Measurements from ENCODE around the gene NCS1. TPM values are rescaled to one million over a fixed set of nuclear protein-coding genes. Genes with fewer than 3 reads are reported as not detected.

Gene NCS1
- total and polyA plus RNA-seq, 2 donors (not counting 1 experiment from before 2014, with no cell fraction given): 44.9 to 52.0 TPM

- no peak overlapping the region for H3K9ac ChIP-seq (ENCODE audit: insufficient read depth, low read length)
- TF ChIP-seq, protein P1, sequence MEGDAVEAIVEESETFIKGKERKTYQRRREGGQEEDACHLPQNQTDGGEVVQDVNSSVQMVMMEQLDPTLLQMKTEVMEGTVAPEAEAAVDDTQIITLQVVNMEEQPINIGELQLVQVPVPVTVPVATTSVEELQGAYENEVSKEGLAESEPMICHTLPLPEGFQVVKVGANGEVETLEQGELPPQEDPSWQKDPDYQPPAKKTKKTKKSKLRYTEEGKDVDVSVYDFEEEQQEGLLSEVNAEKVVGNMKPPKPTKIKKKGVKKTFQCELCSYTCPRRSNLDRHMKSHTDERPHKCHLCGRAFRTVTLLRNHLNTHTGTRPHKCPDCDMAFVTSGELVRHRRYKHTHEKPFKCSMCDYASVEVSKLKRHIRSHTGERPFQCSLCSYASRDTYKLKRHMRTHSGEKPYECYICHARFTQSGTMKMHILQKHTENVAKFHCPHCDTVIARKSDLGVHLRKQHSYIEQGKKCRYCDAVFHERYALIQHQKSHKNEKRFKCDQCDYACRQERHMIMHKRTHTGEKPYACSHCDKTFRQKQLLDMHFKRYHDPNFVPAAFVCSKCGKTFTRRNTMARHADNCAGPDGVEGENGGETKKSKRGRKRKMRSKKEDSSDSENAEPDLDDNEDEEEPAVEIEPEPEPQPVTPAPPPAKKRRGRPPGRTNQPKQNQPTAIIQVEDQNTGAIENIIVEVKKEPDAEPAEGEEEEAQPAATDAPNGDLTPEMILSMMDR (conservative IDR thresholded peaks at IDR 0.05 in 1 of 2, IDR thresholded peaks at IDR 0.05 in 1 of 2; ENCODE audit: low read depth in 1 of 2, low read length in 2 of 2): no peak
- TF ChIP-seq EZH2 (IDR thresholded peaks at IDR 0.05; ENCODE audit: low read length, missing control alignments): no peak
- no peak overlapping the region for H2AFZ ChIP-seq (ENCODE audit: low read length)
- H3K4me1 ChIP-seq (ENCODE audit: control insufficient read depth, extremely low read depth, insufficient read depth, low read length): no peaks in the 10 kb centered on the region
- no peak for DNase-seq (ENCODE audit: low read depth in 2 of 2)
- no peaks in the 10 kb centered on the region for H3K9me3 ChIP-seq (ENCODE audit: control insufficient read depth, insufficient read depth, low read depth, low read length)
- peaks cover 32% of the 10 kb centered on the region for H3K27me3 ChIP-seq (ENCODE audit: control insufficient read depth, insufficient read depth, low read length)
- H3K4me3 ChIP-seq (replicated peaks in 1 of 4; ENCODE audit: control extremely low read depth in 1 of 4, insufficient read depth in 1 of 4, low read depth in 3 of 4, low read length in 4 of 4): no peak overlapping the region
- no peaks in the 10 kb centered on the region for H3K36me3 ChIP-seq (ENCODE audit: control insufficient read depth, insufficient read depth, low read length)
- no peak overlapping the region for H3K27ac ChIP-seq (ENCODE audit: insufficient read depth, low read length)
- no peaks in the 10 kb centered on the region for H3K79me2 ChIP-seq (ENCODE audit: control insufficient read depth, insufficient read depth, low read length)
- no peak overlapping the region for H3K4me2 ChIP-seq (ENCODE audit: extremely low read depth, insufficient read depth, low read length)
- H4K20me1 ChIP-seq (ENCODE audit: control insufficient read depth, extremely low read depth, insufficient read depth, low read length): no peaks in the 10 kb centered on the region
These were observed 86.8 kb downstream of the NCS1 start for GRCh38 chr9:130259044-130259443.

DNA sequence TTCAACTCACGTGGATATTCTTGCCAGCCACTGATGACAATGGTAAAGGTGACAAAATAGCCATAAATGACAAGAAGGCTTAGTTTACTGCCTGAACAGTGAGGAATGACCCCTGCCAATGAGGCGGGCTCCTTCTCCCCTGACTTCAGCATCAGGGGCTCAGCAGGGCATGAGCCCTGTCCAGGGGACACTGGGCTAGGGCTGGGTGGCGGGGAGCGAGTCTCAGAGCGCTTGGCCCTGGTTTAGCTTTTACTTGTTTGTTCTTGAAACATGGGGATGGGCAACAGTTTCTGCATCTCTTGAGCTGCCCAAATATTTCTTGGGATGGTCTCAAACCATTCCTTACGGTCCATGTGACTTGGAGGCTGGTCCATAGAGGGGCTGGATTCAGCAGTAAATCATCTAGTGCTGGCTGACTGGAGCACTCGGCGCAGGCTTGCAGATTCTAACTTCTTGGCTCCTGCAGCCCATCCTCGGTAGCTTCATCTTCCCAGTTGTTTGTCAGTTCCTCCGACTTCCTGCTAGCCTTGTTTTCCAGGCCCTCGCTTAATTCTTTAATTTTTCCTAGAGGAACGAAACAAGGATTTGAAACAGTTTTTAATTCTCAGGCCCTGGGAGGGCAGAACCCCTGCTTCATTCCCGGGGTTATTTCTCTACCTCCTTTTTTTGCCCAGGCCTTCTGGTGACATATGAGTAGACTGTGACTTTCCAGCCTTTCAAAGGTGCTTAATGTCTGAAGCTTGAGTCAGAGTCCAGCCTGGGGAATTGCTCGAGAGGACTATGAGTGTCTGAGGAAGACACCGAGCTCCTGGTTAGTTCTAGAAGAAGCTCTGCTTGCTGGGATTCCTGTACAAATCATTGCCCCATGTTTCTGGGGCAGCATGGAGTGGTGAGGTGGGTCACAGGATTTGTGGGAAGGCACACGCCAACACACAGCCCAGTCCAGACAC lies 88.9 kb downstream of the NCS1 start:
- Histone ChIP-seq H3K4me2 (ENCODE audit: extremely low read depth, insufficient read depth, low read length) (no peak overlapping the region), H3K4me3 (replicated peaks in 1 of 4; ENCODE audit: control extremely low read depth in 1 of 4, insufficient read depth in 1 of 4, low read depth in 3 of 4, low read length in 4 of 4) (no peak overlapping the region)
- TF ChIP-seq, protein P1 (conservative IDR thresholded peaks at IDR 0.05 in 1 of 2, IDR thresholded peaks at IDR 0.05 in 1 of 2; ENCODE audit: low read depth in 1 of 2, low read length in 2 of 2): no peak
- TF ChIP-seq EZH2 (IDR thresholded peaks at IDR 0.05; ENCODE audit: low read length, missing control alignments): no peak

GRCh38 chr9:130262061-130262745 lies 90.0 kb downstream of the NCS1 start:
- DNase-seq (ENCODE audit: low read depth in 2 of 2): no peak
- H3K36me3 ChIP-seq (ENCODE audit: control insufficient read depth, insufficient read depth, low read length): no peaks in the 10 kb centered on the region
- TF ChIP-seq, protein P1 (conservative IDR thresholded peaks at IDR 0.05 in 1 of 2, IDR thresholded peaks at IDR 0.05 in 1 of 2; ENCODE audit: low read depth in 1 of 2, low read length in 2 of 2): no peak
- TF ChIP-seq EZH2 (IDR thresholded peaks at IDR 0.05; ENCODE audit: low read length, missing control alignments): no peak
- H3K4me1 ChIP-seq (ENCODE audit: control insufficient read depth, extremely low read depth, insufficient read depth, low read length): no peaks in the 10 kb centered on the region
- H3K4me3 ChIP-seq (replicated peaks in 1 of 4; ENCODE audit: control extremely low read depth in 1 of 4, insufficient read depth in 1 of 4, low read depth in 3 of 4, low read length in 4 of 4): no peak overlapping the region
- H2AFZ ChIP-seq (ENCODE audit: low read length): no peak overlapping the region
- no peak overlapping the region for H3K9ac ChIP-seq (ENCODE audit: insufficient read depth, low read length)
- H4K20me1 ChIP-seq (ENCODE audit: control insufficient read depth, extremely low read depth, insufficient read depth, low read length): no peaks in the 10 kb centered on the region
- peaks cover 54% of the 10 kb centered on the region for H3K27me3 ChIP-seq (ENCODE audit: control insufficient read depth, insufficient read depth, low read length)
- no peaks in the 10 kb centered on the region for H3K9me3 ChIP-seq (ENCODE audit: control insufficient read depth, insufficient read depth, low read depth, low read length)
- no peak overlapping the region for H3K4me2 ChIP-seq (ENCODE audit: extremely low read depth, insufficient read depth, low read length)
- H3K27ac ChIP-seq (ENCODE audit: insufficient read depth, low read length): no peak overlapping the region
- no peaks in the 10 kb centered on the region for H3K79me2 ChIP-seq (ENCODE audit: control insufficient read depth, insufficient read depth, low read length)

More for the DNA sequence above, 88.9 kb downstream of the NCS1 start:
- no peaks in the 10 kb centered on the region for H3K9me3 ChIP-seq (ENCODE audit: control insufficient read depth, insufficient read depth, low read depth, low read length)
- no peak overlapping the region for H3K27ac ChIP-seq (ENCODE audit: insufficient read depth, low read length)
- no peak for DNase-seq (ENCODE audit: low read depth in 2 of 2)
- no peak overlapping the region for H2AFZ ChIP-seq (ENCODE audit: low read length)
- no peaks in the 10 kb centered on the region for H3K79me2 ChIP-seq (ENCODE audit: control insufficient read depth, insufficient read depth, low read length)
- H3K9ac ChIP-seq (ENCODE audit: insufficient read depth, low read length): no peak overlapping the region
- no peaks in the 10 kb centered on the region for H3K4me1 ChIP-seq (ENCODE audit: control insufficient read depth, extremely low read depth, insufficient read depth, low read length)
- H3K27me3 ChIP-seq (ENCODE audit: control insufficient read depth, insufficient read depth, low read length): peaks cover 45% of the 10 kb centered on the region
- no peaks in the 10 kb centered on the region for H3K36me3 ChIP-seq (ENCODE audit: control insufficient read depth, insufficient read depth, low read length)
- H4K20me1 ChIP-seq (ENCODE audit: control insufficient read depth, extremely low read depth, insufficient read depth, low read length): no peaks in the 10 kb centered on the region

Data from fibroblast of lung (primary cell).